Measurements from ENCODE around the gene ATAD3B.
"Not testable (repeated sequence)": the region's sequence is repeated elsewhere in the genome, so short reads cannot be mapped to it uniquely, and the experiment has no call there.

Gene ATAD3B

GRCh38 chr1:1452365-1452739 lies 19.2 kb upstream of the ATAD3B start:
- not testable (repeated sequence) for DNase-seq (ENCODE audit: low read depth in 2 of 2)

GRCh38 chr1:1452882-1453281 lies 18.7 kb upstream of the ATAD3B start:
- DNase-seq (ENCODE audit: low read depth in 2 of 2): no peak

GRCh38 chr1:1454286-1455056 lies 17.1 kb upstream of the ATAD3B start:
- not testable (repeated sequence) for DNase-seq (ENCODE audit: low read depth in 2 of 2)

GRCh38 chr1:1455366-1455884 lies 16.1 kb upstream of the ATAD3B start:
- no peak for DNase-seq (ENCODE audit: low read depth in 2 of 2)

GRCh38 chr1:1455934-1456333 lies 15.6 kb upstream of the ATAD3B start:
- not testable (repeated sequence) for DNase-seq (ENCODE audit: low read depth in 2 of 2)

- not testable (repeated sequence) for DNase-seq (ENCODE audit: low read depth in 2 of 2)
Observed at GRCh38 chr1:1456683-1457255, 14.8 kb upstream of the ATAD3B start.

GRCh38 chr1:1459156-1459555 lies 12.4 kb upstream of the ATAD3B start:
- not testable (repeated sequence) for DNase-seq (ENCODE audit: low read depth in 2 of 2)

- DNase-seq (ENCODE audit: low read depth in 2 of 2): not testable (repeated sequence)
Observed at GRCh38 chr1:1459711-1460110, 11.9 kb upstream of the ATAD3B start.

- DNase-seq (ENCODE audit: low read depth in 2 of 2): no peak
Observed at GRCh38 chr1:1460540-1461130, 10.9 kb upstream of the ATAD3B start.

GRCh38 chr1:1461721-1462317 lies 9.7 kb upstream of the ATAD3B start:
- DNase-seq (ENCODE audit: low read depth in 2 of 2): no peak

GRCh38 chr1:1462318-1462966 lies 9.1 kb upstream of the ATAD3B start:
- no peak for DNase-seq (ENCODE audit: low read depth in 2 of 2)

- no peak for DNase-seq (ENCODE audit: low read depth in 2 of 2)
Observed at GRCh38 chr1:1463312-1463711, 8.3 kb upstream of the ATAD3B start.

GRCh38 chr1:1468196-1468985 lies 3.2 kb upstream of the ATAD3B start:
- DNase-seq (ENCODE audit: low read depth in 2 of 2): not testable (repeated sequence)

GRCh38 chr1:1470626-1471388 lies 758 bp upstream of the ATAD3B start:
- no peak for DNase-seq (ENCODE audit: low read depth in 2 of 2)

- DNase-seq (ENCODE audit: low read depth in 2 of 2): not testable (repeated sequence)
Observed at GRCh38 chr1:1472053-1472876, 700 bp downstream of the ATAD3B start.

GRCh38 chr1:1476011-1476410 lies 4.4 kb downstream of the ATAD3B start:
- DNase-seq (ENCODE audit: low read depth in 2 of 2): not testable (repeated sequence)

- no peak for DNase-seq (ENCODE audit: low read depth in 2 of 2)
Observed at GRCh38 chr1:1477206-1477605, 5.6 kb downstream of the ATAD3B start.

GRCh38 chr1:1479547-1480487 lies 8.3 kb downstream of the ATAD3B start:
- no peak for DNase-seq (ENCODE audit: low read depth in 2 of 2)
